NT2/D1 (cell line): ENCODE data around the gene DOK6.

Experiments used
- YY1 ChIP-seq: IDR thresholded peaks from 2 replicates; pipeline ENCODE4 v1.6.1; 2011; ENCODE audit not compliant: insufficient read length, insufficient read depth
- ZNF274 ChIP-seq: IDR thresholded peaks from 2 replicates; pipeline ENCODE4 v1.6.1; 2011; ENCODE audit warnings: mild to moderate bottlenecking, low read depth, low read length

DNA sequence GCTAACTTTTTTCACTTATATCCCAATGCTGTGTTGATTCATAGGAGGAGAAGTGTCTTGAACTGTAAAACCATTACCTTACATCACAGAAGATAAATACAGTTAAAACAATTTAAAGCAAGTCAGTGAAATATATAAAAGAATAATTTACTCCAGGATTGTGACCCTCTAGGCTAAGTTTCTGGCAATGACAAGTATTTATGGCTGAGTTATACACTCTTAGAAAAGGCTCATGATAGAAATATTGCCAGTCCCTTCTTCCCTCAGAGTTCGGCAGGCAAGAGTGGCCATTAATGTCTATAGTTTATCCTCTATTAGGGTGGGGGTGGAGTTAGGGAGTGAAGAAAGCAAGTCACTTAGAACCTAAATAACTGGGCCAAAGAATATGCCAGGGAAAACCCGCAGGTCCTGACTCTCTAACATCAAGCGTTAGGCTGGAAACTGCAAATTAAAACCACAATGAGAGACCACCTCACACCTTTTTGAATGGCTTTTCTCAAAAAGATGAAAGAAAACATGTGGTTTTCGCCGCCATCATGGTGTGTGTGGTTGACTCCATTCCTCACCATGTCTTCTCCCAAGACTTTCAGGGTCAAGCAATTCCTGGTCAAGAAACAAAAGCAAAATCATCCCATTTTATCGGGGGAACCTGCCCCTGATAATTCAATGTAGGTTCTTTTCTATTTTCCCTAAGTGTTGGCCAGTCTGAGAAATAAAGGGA is 477.7 kb downstream of the DOK6 start:
- TF ChIP-seq YY1 (no peak), ZNF274 (no peak)
